GM08714 (cell line): Measurements from ENCODE around the gene CASQ1.

ENCODE experiments used
- H3K4me3 ChIP-seq: fragments of 200-500 bp; sonication (Bioruptor generic); 2 replicates; pipeline ENCODE4 v1.5.1; 2014; ENCODE audit warnings: mild to moderate bottlenecking, low read length, inconsistent platforms
- ZNF274 ChIP-seq: IDR thresholded peaks from 2 replicates; pipeline ENCODE4 v1.6.1; 2012; ENCODE audit warnings: mild to moderate bottlenecking, low read depth, low read length

Gene CASQ1

DNA sequence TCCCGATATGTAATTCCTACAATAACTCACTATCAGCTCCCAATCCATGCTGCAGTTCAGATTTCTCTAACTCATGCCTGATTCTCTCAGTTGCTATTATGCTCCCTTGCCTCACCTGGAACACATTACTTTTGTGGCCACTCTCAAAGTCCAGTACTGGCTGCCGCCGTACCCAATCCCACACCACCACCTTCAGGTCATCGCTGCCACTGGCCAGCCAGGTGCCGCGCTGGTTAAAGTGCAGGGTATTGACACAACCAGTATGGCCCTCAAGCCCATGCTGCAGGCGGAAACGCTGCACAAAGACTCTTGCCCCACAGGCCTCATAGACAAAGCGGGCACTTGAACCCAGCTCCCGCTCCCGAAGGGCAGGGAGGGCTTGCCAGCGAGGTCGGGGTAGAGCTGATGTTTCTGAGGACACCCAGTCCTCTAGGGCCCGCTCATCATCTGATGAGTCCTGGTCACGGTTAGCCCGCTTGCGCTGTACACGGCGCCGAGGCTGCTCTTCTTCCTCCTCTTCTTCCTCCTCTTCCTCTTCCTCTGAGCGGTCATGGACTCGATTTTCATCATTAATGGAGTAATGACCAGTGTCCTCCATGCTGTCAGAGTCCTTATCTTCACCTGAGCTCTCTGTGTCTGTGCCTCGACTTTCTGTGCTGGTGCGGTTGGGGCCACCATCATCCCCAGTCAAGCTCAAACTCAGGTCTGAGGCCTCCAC is 49.4 kb downstream of the CASQ1 start:
- TF ChIP-seq ZNF274, result no peak

DNA sequence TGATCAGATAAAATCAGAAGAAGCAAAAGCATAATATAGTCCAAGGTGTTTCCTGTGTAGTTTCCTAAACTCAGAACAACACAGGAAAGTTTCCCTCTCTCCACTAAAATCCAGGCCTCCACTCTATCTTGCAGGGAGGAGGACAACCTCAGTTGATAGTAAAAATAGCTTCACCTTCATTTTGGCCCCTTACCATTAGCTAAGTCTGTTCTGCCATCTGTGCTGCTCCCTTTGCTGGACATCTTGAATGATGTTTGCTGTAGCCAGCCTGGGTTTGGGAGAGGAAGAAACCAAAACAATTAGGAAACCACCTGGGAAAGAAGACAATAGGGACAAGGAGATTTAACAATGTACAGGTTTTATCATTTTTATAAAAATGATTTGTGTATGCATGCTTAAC is 53.4 kb downstream of the CASQ1 start:
- no peak overlapping the region for H3K4me3 ChIP-seq
- TF ChIP-seq ZNF274, result no peak

More for the DNA sequence above, 49.4 kb downstream of the CASQ1 start:
- H3K4me3 ChIP-seq, result no peak overlapping the region

DNA sequence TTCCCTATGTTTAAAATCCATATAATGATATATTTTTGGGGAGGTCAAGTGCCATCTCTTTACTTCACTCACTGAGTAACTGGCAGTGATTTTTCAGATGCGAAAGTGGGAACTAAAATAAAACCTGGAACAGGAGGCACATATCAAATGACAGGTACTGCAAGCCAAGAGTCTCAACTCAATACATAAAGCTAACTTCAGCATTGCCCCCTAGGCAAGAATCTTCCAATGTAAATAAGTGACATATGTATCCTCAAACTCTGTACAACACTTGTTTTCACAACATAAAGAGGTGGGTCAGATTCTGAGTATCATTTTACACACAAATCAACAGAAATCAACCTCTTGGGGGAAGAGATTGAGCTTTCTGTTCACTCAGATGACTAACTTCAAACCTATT is 53.8 kb downstream of the CASQ1 start:
- TF ChIP-seq ZNF274, result no peak

DNA sequence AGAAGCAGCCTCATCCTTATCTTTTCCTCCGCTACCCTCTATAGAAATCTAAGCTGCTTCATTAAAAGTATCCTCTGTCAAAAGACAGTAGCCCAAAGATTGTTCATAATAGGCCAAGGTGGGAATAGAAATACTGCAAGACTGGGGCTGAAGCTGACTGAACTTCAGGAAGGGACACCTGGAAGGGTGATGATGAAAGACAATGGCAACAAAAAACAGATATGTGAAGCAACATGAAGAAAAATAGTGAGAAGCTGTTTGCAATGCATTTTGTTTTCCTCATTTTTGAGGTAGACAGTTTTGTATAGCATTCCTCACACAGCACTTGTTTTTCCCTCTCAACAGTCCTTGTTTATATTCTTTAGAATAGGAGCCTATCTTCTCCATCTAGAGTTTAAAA is 55.1 kb downstream of the CASQ1 start:
- H3K4me3 ChIP-seq, result no peak overlapping the region
- TF ChIP-seq ZNF274, result no peak

More for the DNA sequence above, 53.8 kb downstream of the CASQ1 start:
- no peak overlapping the region for H3K4me3 ChIP-seq

DNA sequence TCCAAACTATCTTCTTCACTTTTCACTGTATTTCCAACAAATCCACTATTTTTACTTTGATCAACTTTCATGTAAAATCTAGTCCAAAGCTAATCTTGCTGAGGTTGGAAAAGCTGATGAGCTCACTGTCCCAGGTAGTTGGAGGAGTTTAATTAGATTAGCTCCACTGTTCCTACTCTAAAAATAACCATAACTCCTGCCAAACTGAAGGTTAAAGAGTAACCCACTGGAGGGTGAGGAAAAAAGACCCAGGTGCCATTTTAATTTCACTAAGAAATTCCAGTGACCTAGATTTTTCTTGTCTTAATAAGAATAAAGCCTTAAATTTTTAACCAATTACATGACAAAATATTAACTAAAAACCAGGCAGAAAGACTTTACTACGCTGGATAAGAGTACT is 56.7 kb downstream of the CASQ1 start:
- no peak for TF ChIP-seq ZNF274
- H3K4me3 ChIP-seq, result no peak overlapping the region

DNA sequence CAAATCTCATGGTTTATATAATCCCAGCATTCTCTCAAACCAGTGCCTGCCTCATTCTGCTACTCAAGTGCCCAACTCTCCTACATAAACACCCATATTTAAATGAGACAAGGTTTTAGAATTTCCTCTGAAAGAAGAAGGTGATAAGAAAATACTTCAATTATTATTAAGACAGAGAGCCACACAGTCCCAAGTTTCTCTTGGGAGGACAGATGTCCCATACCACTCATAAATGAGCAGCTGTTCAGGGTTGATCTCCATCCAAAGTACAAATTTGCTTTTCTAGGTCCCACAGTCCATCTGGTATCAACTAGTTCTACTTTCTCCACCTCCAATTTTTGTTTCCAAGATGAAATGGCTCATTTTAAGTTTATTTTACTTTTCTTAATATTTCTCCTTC is 60.6 kb downstream of the CASQ1 start:
- no peak overlapping the region for H3K4me3 ChIP-seq
- TF ChIP-seq ZNF274, result no peak
